SK-N-SH (cell line): ENCODE measurements around the gene LGALS16. TPM values are rescaled to one million over a fixed set of nuclear protein-coding genes. Genes with fewer than 3 reads are reported as not detected.
"Not testable (repeated sequence)": the region's sequence is repeated elsewhere in the genome, so short reads cannot be mapped to it uniquely, and the experiment has no call there.

Experiments
- CTCF ChIA-PET: fragments of 300-600, 350-600 bp; formaldehyde crosslinking; extraction: SDS; loops from one replicate; lab custom pipeline; 2021; lab: Yijun Ruan, JAX
- POLR2A ChIA-PET: fragments of 350-600 bp; sonication (Branson Sonifier 250); formaldehyde crosslinking; extraction: SDS; loops from one replicate; lab custom pipeline; 2020; ENCODE audit warnings: antibody characterized with exemption, inconsistent platforms; lab: Yijun Ruan, JAX
- DNase-seq: peaks from one replicate; pipeline ENCODE4 v3.0.0; 2012
- H2AFZ ChIP-seq: fragments of 200-600 bp; sonication (generic); 2 replicates; pipeline ENCODE4 v1.8.1; 2016; ENCODE audit warnings: antibody characterized with exemption, mild to moderate bottlenecking, low read depth
- H3F3A ChIP-seq: fragments of 200-600 bp; sonication (generic); replicated peaks from 2 replicates; pipeline ENCODE3; 2016; ENCODE audit warnings: antibody characterized with exemption, mild to moderate bottlenecking; ENCODE audit not compliant: insufficient read depth
- H3K27ac ChIP-seq, 2 experiments: fragments of 200-500 bp in 1 of 2; fragments of 200-600 bp in 1 of 2; sonication (Bioruptor generic) in 1 of 2; sonication (generic), shearing (Covaris generic) in 1 of 2; 2 replicates each; pipeline versions ENCODE4 v1.5.1 to v1.6.1; 2014 to 2016; ENCODE audit warnings: low read depth in 2 of 2, inconsistent platforms in 1 of 2, low read length in 1 of 2, mild to moderate bottlenecking in 1 of 2, mixed read lengths in 1 of 2
- H3K27me3 ChIP-seq: fragments of 200-600 bp; sonication (generic), shearing (Covaris generic); 2 replicates; pipeline ENCODE4 v1.6.1; 2016; ENCODE audit warnings: mixed run types; ENCODE audit not compliant: insufficient read depth
- H3K36me3 ChIP-seq, 2 experiments: fragments of 200-500 bp in 1 of 2; fragments of 200-600 bp in 1 of 2; sonication (Bioruptor generic) in 1 of 2; sonication (generic) in 1 of 2; replicated peaks in 1 of 2; 2 replicates each; pipeline versions ENCODE3 to v1.5.1; 2014 to 2016; ENCODE audit warnings: low read length in 1 of 2, mild to moderate bottlenecking in 1 of 2; ENCODE audit not compliant: insufficient read depth in 2 of 2, control insufficient read depth in 1 of 2
- H3K4me1 ChIP-seq, 2 experiments: fragments of 200-500 bp in 1 of 2; fragments of 200-600 bp in 1 of 2; sonication (Bioruptor generic) in 1 of 2; sonication (generic), shearing (Covaris generic) in 1 of 2; 2 replicates each; pipeline versions ENCODE4 v1.5.1 to v1.6.1; 2014 to 2016; ENCODE audit warnings: low read depth in 1 of 2, low read length in 1 of 2, mixed run types in 1 of 2; ENCODE audit not compliant: insufficient read depth in 2 of 2, control insufficient read depth in 1 of 2
- H3K4me2 ChIP-seq: fragments of 200-600 bp; sonication (generic), shearing (Covaris generic); 2 replicates; pipeline ENCODE4 v1.6.1; 2017; ENCODE audit warnings: mixed run types
- H3K4me3 ChIP-seq, 2 experiments: fragments of 200-500 bp in 1 of 2; fragments of 200-600 bp in 1 of 2; sonication (Bioruptor generic) in 1 of 2; sonication (generic), shearing (Covaris generic) in 1 of 2; 2 replicates each; pipeline versions ENCODE4 v1.5.1 to v1.8.1; 2014 to 2016; ENCODE audit warnings: low read depth in 2 of 2, inconsistent platforms in 1 of 2, low read length in 1 of 2, mild to moderate bottlenecking in 1 of 2, mixed read lengths in 1 of 2, moderate library complexity in 1 of 2
- H3K79me2 ChIP-seq: fragments of 200-600 bp; sonication (generic); 2 replicates; pipeline ENCODE4 v1.8.1; 2017; ENCODE audit warnings: mild to moderate bottlenecking; ENCODE audit not compliant: insufficient read depth
- H3K9ac ChIP-seq: fragments of 200-600 bp; sonication (generic); 2 replicates; pipeline ENCODE4 v1.6.1; 2017; ENCODE audit warnings: mixed run types
- H3K9me2 ChIP-seq: fragments of 200-600 bp; sonication (generic); 2 replicates; pipeline ENCODE4 v1.6.1; 2017; ENCODE audit warnings: mixed run types
- H3K9me3 ChIP-seq: fragments of 200-600 bp; sonication (generic); 2 replicates; pipeline ENCODE4 v1.6.1; 2017; ENCODE audit warnings: mixed run types, mild to moderate bottlenecking, moderate library complexity
- H4K20me1 ChIP-seq: fragments of 200-600 bp; sonication (generic); 2 replicates; pipeline ENCODE4 v1.6.1; 2017; ENCODE audit warnings: mild to moderate bottlenecking, mixed run types; ENCODE audit not compliant: insufficient read depth
- FOSL2 ChIP-seq: IDR thresholded peaks from 2 replicates; pipeline ENCODE4 v1.4.0; 2012; ENCODE audit warnings: low read depth, mild to moderate bottlenecking, moderate library complexity, borderline replicate concordance
- MEF2A ChIP-seq: IDR thresholded peaks from 2 replicates; pipeline ENCODE4 v1.4.0; 2012; ENCODE audit warnings: low read depth, borderline replicate concordance
- SIN3A ChIP-seq: IDR thresholded peaks from 2 replicates; pipeline ENCODE4 v1.6.1; 2012; ENCODE audit warnings: low read depth, mild to moderate bottlenecking, low read length, moderate library complexity, borderline replicate concordance
- YY1 ChIP-seq: IDR thresholded peaks from 2 replicates; pipeline ENCODE4 v1.4.0; 2012; ENCODE audit warnings: low read depth, mild to moderate bottlenecking
- WGBS: methylation state at CpG from one replicate; pipeline ENCODE4 v1.1.6; 2017; ENCODE audit warnings: low lambda C conversion rate; 5-methylcytosine and 5-hydroxymethylcytosine counted together
- polyA plus RNA-seq, 3 experiments: library from polyadenylated mRNA; depleted of rRNA; stranded (reverse); fragments of >200 nt; gene quantifications; 2 replicates each; pipeline ENCODE4 v1.2.3, GENCODE V29; 2012
- TF ChIP-seq, protein P1 (sequence below): IDR thresholded peaks from 2 replicates; pipeline ENCODE4 v1.4.0; 2012; ENCODE audit warnings: low read depth, borderline replicate concordance
- TF ChIP-seq, protein P2 (sequence below): IDR thresholded peaks from 2 replicates; pipeline ENCODE4 v1.4.0; 2012; ENCODE audit warnings: low read depth, borderline replicate concordance
- TF ChIP-seq, protein P3 (sequence below): IDR thresholded peaks from 2 replicates; pipeline ENCODE4 v1.4.0; 2012; ENCODE audit warnings: low read depth

LGALS16 gene
- polyA plus RNA-seq, 1 of the 3 experiments (the other 2 are of a cell fraction): not detected

DNA sequence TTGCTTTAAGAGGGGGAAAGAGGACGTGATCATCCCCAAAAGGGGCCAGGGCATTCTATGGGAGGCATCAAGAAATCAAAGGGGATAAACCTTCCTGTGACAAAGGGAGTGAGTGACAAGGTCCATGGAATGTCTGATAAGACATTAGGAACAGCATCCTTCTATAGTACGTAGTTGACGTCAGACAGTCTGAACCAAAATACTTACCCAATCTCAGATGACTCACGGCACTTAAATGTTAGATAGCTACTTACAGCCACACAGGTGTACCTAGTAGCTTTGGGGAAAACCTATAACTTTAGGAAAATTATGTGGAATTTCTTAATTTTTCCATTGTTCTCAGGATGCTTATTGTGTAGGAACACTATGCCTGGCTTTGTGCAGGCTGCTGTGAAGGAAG is 4.9 kb downstream of the LGALS16 start:
- H3K4me2 ChIP-seq: no peak overlapping the region
- H3K9me2 ChIP-seq: no peaks in the 10 kb centered on the region
- no peak overlapping the region for H3K27ac ChIP-seq
- H3K9me3 ChIP-seq: no peaks in the 10 kb centered on the region
- H3F3A ChIP-seq: no peaks in the 10 kb centered on the region
- no peaks in the 10 kb centered on the region; the same call in 1 of the 2 replicates for H3K27me3 ChIP-seq
- no peak for DNase-seq
- H3K79me2 ChIP-seq: no peaks in the 10 kb centered on the region
- TF ChIP-seq YY1 (no peak), FOSL2 (no peak), SIN3A (no peak)
- TF ChIP-seq, protein P1, sequence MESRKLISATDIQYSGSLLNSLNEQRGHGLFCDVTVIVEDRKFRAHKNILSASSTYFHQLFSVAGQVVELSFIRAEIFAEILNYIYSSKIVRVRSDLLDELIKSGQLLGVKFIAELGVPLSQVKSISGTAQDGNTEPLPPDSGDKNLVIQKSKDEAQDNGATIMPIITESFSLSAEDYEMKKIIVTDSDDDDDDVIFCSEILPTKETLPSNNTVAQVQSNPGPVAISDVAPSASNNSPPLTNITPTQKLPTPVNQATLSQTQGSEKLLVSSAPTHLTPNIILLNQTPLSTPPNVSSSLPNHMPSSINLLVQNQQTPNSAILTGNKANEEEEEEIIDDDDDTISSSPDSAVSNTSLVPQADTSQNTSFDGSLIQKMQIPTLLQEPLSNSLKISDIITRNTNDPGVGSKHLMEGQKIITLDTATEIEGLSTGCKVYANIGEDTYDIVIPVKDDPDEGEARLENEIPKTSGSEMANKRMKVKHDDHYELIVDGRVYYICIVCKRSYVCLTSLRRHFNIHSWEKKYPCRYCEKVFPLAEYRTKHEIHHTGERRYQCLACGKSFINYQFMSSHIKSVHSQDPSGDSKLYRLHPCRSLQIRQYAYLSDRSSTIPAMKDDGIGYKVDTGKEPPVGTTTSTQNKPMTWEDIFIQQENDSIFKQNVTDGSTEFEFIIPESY: no peak
- TF ChIP-seq, protein P2, sequence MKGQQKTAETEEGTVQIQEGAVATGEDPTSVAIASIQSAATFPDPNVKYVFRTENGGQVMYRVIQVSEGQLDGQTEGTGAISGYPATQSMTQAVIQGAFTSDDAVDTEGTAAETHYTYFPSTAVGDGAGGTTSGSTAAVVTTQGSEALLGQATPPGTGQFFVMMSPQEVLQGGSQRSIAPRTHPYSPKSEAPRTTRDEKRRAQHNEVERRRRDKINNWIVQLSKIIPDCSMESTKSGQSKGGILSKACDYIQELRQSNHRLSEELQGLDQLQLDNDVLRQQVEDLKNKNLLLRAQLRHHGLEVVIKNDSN: no peak
- 8% methylated on average over 4 of the region's 4 CpGs for WGBS
- H3K4me1 ChIP-seq: no peaks in the 10 kb centered on the region
- CTCF ChIA-PET: interaction anchor here (1.0 kb wide), 1 partner anchor 11 kb away, joined by 3 read pairs; no protein-coding TSS in a partner anchor
- H3K36me3 ChIP-seq: no peaks in the 10 kb centered on the region
- no peak overlapping the region for H3K9ac ChIP-seq
- H2AFZ ChIP-seq: no peak overlapping the region
- no peaks in the 10 kb centered on the region for H4K20me1 ChIP-seq
- H3K4me3 ChIP-seq: no peak overlapping the region
- POLR2A ChIA-PET: no interaction called here

DNA sequence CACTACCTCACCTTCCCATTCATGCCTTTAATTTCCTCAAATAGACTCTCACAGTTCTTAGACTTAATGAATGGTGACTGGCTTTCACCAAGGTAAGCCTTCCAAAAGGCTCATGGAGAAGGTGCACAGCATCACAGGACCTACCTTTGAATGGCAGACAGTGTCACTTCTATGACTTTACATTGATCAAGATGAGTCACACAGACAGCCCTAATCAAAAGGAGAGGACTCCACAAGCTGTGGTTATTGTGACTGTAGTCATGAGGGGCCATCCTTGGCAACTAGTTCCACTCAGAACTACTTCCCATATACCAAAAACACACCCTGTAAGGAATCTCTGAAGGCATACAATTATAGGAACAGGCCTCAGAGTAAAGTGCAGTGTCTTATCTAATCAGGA is 5.9 kb downstream of the LGALS16 start:
- POLR2A ChIA-PET: no interaction called here
- TF ChIP-seq MEF2A: no peak
- TF ChIP-seq, protein P3, sequence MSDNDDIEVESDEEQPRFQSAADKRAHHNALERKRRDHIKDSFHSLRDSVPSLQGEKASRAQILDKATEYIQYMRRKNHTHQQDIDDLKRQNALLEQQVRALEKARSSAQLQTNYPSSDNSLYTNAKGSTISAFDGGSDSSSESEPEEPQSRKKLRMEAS: no peak
- TF ChIP-seq, all 33 proteins: peak for 0
- no peak overlapping the region for H3K27ac ChIP-seq
- CTCF ChIA-PET: interaction anchor here (1.4 kb wide), 1 partner anchor 11 kb away, joined by 3 read pairs; no protein-coding TSS in a partner anchor
- H3K27me3 ChIP-seq: no peaks in the 10 kb centered on the region; the same call in 1 of the 2 replicates
- no peak overlapping the region for H2AFZ ChIP-seq
- no peak for DNase-seq
- H3K79me2 ChIP-seq: no peaks in the 10 kb centered on the region
- no peak overlapping the region for H3K4me3 ChIP-seq
- no peaks in the 10 kb centered on the region for H3F3A ChIP-seq
- no peaks in the 10 kb centered on the region for H3K9me3 ChIP-seq
- no peak overlapping the region for H3K9ac ChIP-seq
- H3K4me1 ChIP-seq: no peaks in the 10 kb centered on the region
- no peaks in the 10 kb centered on the region for H4K20me1 ChIP-seq
- H3K9me2 ChIP-seq: no peaks in the 10 kb centered on the region
- no peaks in the 10 kb centered on the region for H3K36me3 ChIP-seq
- no peak overlapping the region for H3K4me2 ChIP-seq

DNA sequence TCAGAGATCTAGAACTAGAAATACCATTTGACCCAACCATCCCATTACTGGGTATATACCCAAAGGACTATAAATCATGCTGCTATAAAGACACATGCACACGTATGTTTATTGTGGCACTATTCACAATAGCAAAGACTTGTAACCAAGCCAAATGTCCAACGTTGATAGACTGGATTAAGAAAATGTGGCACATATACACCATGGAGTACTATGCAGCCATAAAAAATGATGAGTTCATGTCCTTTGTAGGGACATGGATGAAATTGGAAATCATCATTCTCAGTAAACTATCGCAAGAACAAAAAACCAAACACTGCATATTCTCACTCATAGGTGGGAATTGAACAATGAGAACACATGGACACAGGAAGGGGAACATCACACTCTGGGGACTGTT is 14.1 kb downstream of the LGALS16 start:
- H3K9me2 ChIP-seq, DNase-seq, H2AFZ ChIP-seq, H3K4me2 ChIP-seq, H3K4me3 ChIP-seq, H3K9ac ChIP-seq, H3K27me3 ChIP-seq, H3K36me3 ChIP-seq, H3K79me2 ChIP-seq, H4K20me1 ChIP-seq, H3K4me1 ChIP-seq, POLR2A ChIA-PET, H3K9me3 ChIP-seq, H3K27ac ChIP-seq, H3F3A ChIP-seq: not testable (repeated sequence)
- CTCF ChIA-PET: interaction anchor here (6.1 kb wide), 1 partner anchor 119 kb away, joined by 51 read pairs; no protein-coding TSS in a partner anchor
- 13% methylated on average over 3 of the region's 3 CpGs for WGBS
